H9 (cell line): ENCODE data around the gene ZNF286A. TPM values are rescaled to one million over a fixed set of nuclear protein-coding genes. Genes with fewer than 3 reads are reported as not detected.

Source experiments
- DNase-seq: peaks from one replicate; pipeline ENCODE4 v3.0.0-alpha.2; 2017
- H2AFZ ChIP-seq: one replicate; pipeline ENCODE4 v1.6.1; 2013; ENCODE audit warnings: mild to moderate bottlenecking, low read length, control low read depth, moderate library complexity
- H2AK5ac ChIP-seq: 2 replicates; pipeline ENCODE4 v1.6.1; 2013; ENCODE audit warnings: low read length, control low read depth, mixed read lengths; ENCODE audit not compliant: insufficient read length
- H2BK120ac ChIP-seq: one replicate; pipeline ENCODE4 v1.6.1; 2013; ENCODE audit warnings: low read depth, mild to moderate bottlenecking, low read length, control low read depth, inconsistent platforms; ENCODE audit not compliant: poor library complexity, severe bottlenecking
- H2BK12ac ChIP-seq: 2 replicates; pipeline ENCODE4 v1.6.1; 2013; ENCODE audit warnings: low read length, control low read depth, mixed read lengths, low read depth; ENCODE audit not compliant: insufficient read length
- H2BK15ac ChIP-seq: 2 replicates; pipeline ENCODE4 v1.6.1; 2013; ENCODE audit warnings: low read depth, low read length, control low read depth
- H2BK20ac ChIP-seq: one replicate; pipeline ENCODE4 v1.6.1; 2013; ENCODE audit warnings: low read depth, mild to moderate bottlenecking, low read length, control low read depth, inconsistent platforms; ENCODE audit not compliant: poor library complexity, severe bottlenecking
- H2BK5ac ChIP-seq: 2 replicates; pipeline ENCODE4 v1.6.1; 2013; ENCODE audit warnings: low read length, control low read depth, mixed read lengths; ENCODE audit not compliant: insufficient read length
- H3K14ac ChIP-seq: 2 replicates; pipeline ENCODE4 v1.6.1; 2013; ENCODE audit warnings: low read length, control low read depth; ENCODE audit not compliant: insufficient read depth
- H3K18ac ChIP-seq: 2 replicates; pipeline ENCODE4 v1.6.1; 2013; ENCODE audit warnings: low read depth, mild to moderate bottlenecking, mixed read lengths, low read length, control low read depth; ENCODE audit not compliant: insufficient read length
- H3K23ac ChIP-seq: 2 replicates; pipeline ENCODE4 v1.6.1; 2013; ENCODE audit warnings: low read length, control low read depth, mixed read lengths, low read depth; ENCODE audit not compliant: insufficient read length
- H3K23me2 ChIP-seq: 2 replicates; pipeline ENCODE4 v1.6.1; 2013; ENCODE audit warnings: low read depth, mild to moderate bottlenecking, mixed read lengths, low read length, control low read depth; ENCODE audit not compliant: insufficient read length, poor library complexity, severe bottlenecking
- H3K27ac ChIP-seq: 2 replicates; pipeline ENCODE4 v1.5.1; 2013; ENCODE audit warnings: low read length, control low read depth, mixed read lengths, low read depth; ENCODE audit not compliant: insufficient read length
- H3K27me3 ChIP-seq: 2 replicates; pipeline ENCODE4 v1.6.1; 2013; ENCODE audit warnings: low read length, control low read depth, inconsistent platforms; ENCODE audit not compliant: insufficient read depth
- H3K4ac ChIP-seq: 2 replicates; pipeline ENCODE4 v1.6.1; 2013; ENCODE audit warnings: low read depth, mild to moderate bottlenecking, control low read depth, inconsistent platforms, low read length, moderate library complexity
- H3K4me1 ChIP-seq: 2 replicates; pipeline ENCODE4 v1.6.1; 2013; ENCODE audit warnings: low read length, control low read depth, inconsistent platforms; ENCODE audit not compliant: insufficient read depth
- H3K4me2 ChIP-seq: 2 replicates; pipeline ENCODE4 v1.6.1; 2013; ENCODE audit warnings: low read length, control low read depth, mixed read lengths; ENCODE audit not compliant: insufficient read length, insufficient read depth
- H3K56ac ChIP-seq: 2 replicates; pipeline ENCODE4 v1.6.1; 2013; ENCODE audit warnings: low read depth, mild to moderate bottlenecking, mixed read lengths, low read length, control low read depth; ENCODE audit not compliant: insufficient read length
- H3K79me1 ChIP-seq: 2 replicates; pipeline ENCODE4 v1.6.1; 2013; ENCODE audit warnings: low read depth, mild to moderate bottlenecking, moderate library complexity, low read length, control low read depth, inconsistent platforms; ENCODE audit not compliant: insufficient read depth, poor library complexity, severe bottlenecking
- H3K79me2 ChIP-seq: 2 replicates; pipeline ENCODE4 v1.6.1; 2013; ENCODE audit warnings: low read length, control low read depth, inconsistent platforms; ENCODE audit not compliant: insufficient read depth
- H3K9ac ChIP-seq: 2 replicates; pipeline ENCODE4 v1.6.1; 2013; ENCODE audit warnings: low read length, control low read depth, mixed read lengths; ENCODE audit not compliant: insufficient read length; ENCODE audit errors: extremely low read depth
- H3K9me3 ChIP-seq: one replicate; pipeline ENCODE4 v1.6.1; 2013; ENCODE audit warnings: low read depth, low read length, inconsistent platforms; ENCODE audit not compliant: control insufficient read depth
- H3T11ph ChIP-seq: one replicate; pipeline ENCODE4 v1.6.1; 2013; ENCODE audit warnings: mild to moderate bottlenecking, low read length, control low read depth, inconsistent platforms
- H4K20me1 ChIP-seq: one replicate; pipeline ENCODE4 v1.6.1; 2013; ENCODE audit not compliant: control insufficient read depth, insufficient read length, insufficient read depth
- H4K5ac ChIP-seq: 2 replicates; pipeline ENCODE4 v1.6.1; 2013; ENCODE audit warnings: low read depth, mild to moderate bottlenecking, mixed read lengths, low read length, control low read depth; ENCODE audit not compliant: insufficient read length
- H4K8ac ChIP-seq: replicated peaks from 2 replicates; pipeline ENCODE4 v1.6.1; 2013; ENCODE audit warnings: low read length, control low read depth, mixed read lengths, low read depth; ENCODE audit not compliant: insufficient read length
- H4K91ac ChIP-seq: 2 replicates; pipeline ENCODE4 v1.6.1; 2013; ENCODE audit warnings: low read depth, mild to moderate bottlenecking, moderate library complexity, mixed read lengths, low read length, control low read depth; ENCODE audit not compliant: insufficient read length
- H3K27ac Mint-ChIP-seq, 3 experiments: 2 replicates in 2 of 3; 3 replicates in 1 of 3; pipeline ENCODE4 v1.8.0; 2020 to 2021; ENCODE audit warnings: mixed read lengths in 3 of 3, mild to moderate bottlenecking in 1 of 3, moderate library complexity in 1 of 3
- H3K27me3 Mint-ChIP-seq: 2 replicates; pipeline ENCODE4 v1.8.0; 2021; ENCODE audit warnings: low read depth, mild to moderate bottlenecking, moderate library complexity, mixed read lengths
- H3K36me3 Mint-ChIP-seq, 3 experiments: 2 replicates in 2 of 3; 3 replicates in 1 of 3; pipeline ENCODE4 v1.8.0; 2020 to 2021; ENCODE audit warnings: low read depth in 3 of 3, mixed read lengths in 3 of 3; ENCODE audit not compliant: insufficient read depth in 1 of 3
- H3K4me1 Mint-ChIP-seq, 2 experiments: 2 replicates each; pipeline ENCODE4 v1.8.0; 2020; ENCODE audit warnings: mixed read lengths in 2 of 2
- H3K4me3 Mint-ChIP-seq, 2 experiments: 2 replicates in 1 of 2; 3 replicates in 1 of 2; pipeline ENCODE4 v1.8.0; 2020 to 2021; ENCODE audit warnings: mild to moderate bottlenecking in 2 of 2, mixed read lengths in 2 of 2, moderate library complexity in 1 of 2
- H3K9me3 Mint-ChIP-seq, 2 experiments: 2 replicates in 1 of 2; 3 replicates in 1 of 2; pipeline ENCODE4 v1.8.0; 2020; ENCODE audit warnings: mild to moderate bottlenecking in 2 of 2, mixed read lengths in 2 of 2, moderate library complexity in 1 of 2
- WGBS: extraction: QIAGEN DNeasy Blood & Tissue Kit; methylation state at CpG from one replicate; pipeline ENCODE4 v1.1.7; 2013; ENCODE audit warnings: missing lambda C conversion rate, low lambda C conversion rate, mixed read lengths; ENCODE audit not compliant: insufficient read length; ENCODE audit errors: extremely low coverage; 5-methylcytosine and 5-hydroxymethylcytosine counted together
- total RNA-seq: library from RNA; stranded (reverse); gene quantifications from 2 replicates; pipeline ENCODE4 v1.2.1, GENCODE V29; 2021
- TF ChIP-seq, protein P1 (sequence below): fragments of 200-600 bp; sonication (generic); conservative IDR thresholded peaks from 3 replicates; pipeline ENCODE4 v1.8.0; 2021; ENCODE audit warnings: antibody characterized with exemption, mild to moderate bottlenecking

Gene ZNF286A
- total RNA-seq, 1 experiment from 2014 or later: 101 TPM

DNA sequence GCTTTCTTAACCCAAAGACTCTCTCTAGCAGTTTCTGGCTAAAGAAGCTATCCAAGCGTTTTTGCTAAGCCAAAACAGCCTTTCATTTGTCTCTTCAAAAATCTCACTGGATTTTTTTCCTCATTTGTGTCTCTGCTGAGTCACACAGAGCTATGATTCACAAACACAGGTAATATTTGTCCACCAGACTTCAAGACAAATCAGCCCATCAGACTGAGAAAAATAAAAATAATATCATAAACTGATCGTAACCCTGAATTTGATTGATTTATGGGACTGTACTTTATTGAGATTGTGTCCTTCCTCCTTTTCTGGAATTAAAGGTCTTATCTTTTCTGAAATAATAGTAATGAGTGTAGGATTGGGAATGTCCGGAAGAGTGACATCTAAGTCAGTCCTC, 41.3 kb upstream of the ZNF286A start:
- Histone ChIP-seq H3K23me2 (no peaks in the 10 kb centered on the region), H3K79me1 (no peaks in the 10 kb centered on the region), H2AFZ (no peak overlapping the region), H3K14ac (no peak overlapping the region), H4K91ac (no peak overlapping the region), H2BK20ac (no peak overlapping the region), H4K8ac (no peak overlapping the region), H3K18ac (no peak overlapping the region), H3K4me2 (no peak overlapping the region), H4K20me1 (no peaks in the 10 kb centered on the region), H3T11ph (no peak overlapping the region), H3K4me1 (no peaks in the 10 kb centered on the region), H4K5ac (no peak overlapping the region), H2AK5ac (no peak overlapping the region), H3K9me3 (no peaks in the 10 kb centered on the region), H2BK12ac (no peak overlapping the region), H3K79me2 (no peaks in the 10 kb centered on the region), H3K23ac (no peak overlapping the region), H2BK5ac (no peak overlapping the region), H3K4ac (no peak overlapping the region), H3K27me3 (no peaks in the 10 kb centered on the region), H2BK120ac (no peak overlapping the region), H3K27ac (no peak overlapping the region), H3K9ac (no peak overlapping the region), H2BK15ac (no peak overlapping the region), H3K56ac (no peak overlapping the region)
- no peak for DNase-seq
- TF ChIP-seq, protein P1, sequence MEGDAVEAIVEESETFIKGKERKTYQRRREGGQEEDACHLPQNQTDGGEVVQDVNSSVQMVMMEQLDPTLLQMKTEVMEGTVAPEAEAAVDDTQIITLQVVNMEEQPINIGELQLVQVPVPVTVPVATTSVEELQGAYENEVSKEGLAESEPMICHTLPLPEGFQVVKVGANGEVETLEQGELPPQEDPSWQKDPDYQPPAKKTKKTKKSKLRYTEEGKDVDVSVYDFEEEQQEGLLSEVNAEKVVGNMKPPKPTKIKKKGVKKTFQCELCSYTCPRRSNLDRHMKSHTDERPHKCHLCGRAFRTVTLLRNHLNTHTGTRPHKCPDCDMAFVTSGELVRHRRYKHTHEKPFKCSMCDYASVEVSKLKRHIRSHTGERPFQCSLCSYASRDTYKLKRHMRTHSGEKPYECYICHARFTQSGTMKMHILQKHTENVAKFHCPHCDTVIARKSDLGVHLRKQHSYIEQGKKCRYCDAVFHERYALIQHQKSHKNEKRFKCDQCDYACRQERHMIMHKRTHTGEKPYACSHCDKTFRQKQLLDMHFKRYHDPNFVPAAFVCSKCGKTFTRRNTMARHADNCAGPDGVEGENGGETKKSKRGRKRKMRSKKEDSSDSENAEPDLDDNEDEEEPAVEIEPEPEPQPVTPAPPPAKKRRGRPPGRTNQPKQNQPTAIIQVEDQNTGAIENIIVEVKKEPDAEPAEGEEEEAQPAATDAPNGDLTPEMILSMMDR: no peak
- no peak overlapping the region for H3K27ac Mint-ChIP-seq
- no peaks in the 10 kb centered on the region for H3K27me3 Mint-ChIP-seq
- peaks cover 0 to 25% (median 21%) of the 10 kb centered on the region in 3 experiments; a peak in 5 of 7 replicates for H3K36me3 Mint-ChIP-seq
- H3K4me3 Mint-ChIP-seq: no peak overlapping the region
- no CpG with 5 or more reads among the region's 3 CpGs for WGBS
- H3K9me3 Mint-ChIP-seq: no peaks in the 10 kb centered on the region
- peaks cover 28 to 34% of the 10 kb centered on the region in 2 experiments for H3K4me1 Mint-ChIP-seq
